SU-DHL-6 (cell line): ENCODE measurements around the gene LY9.
"Not testable (repeated sequence)": the region's sequence is repeated elsewhere in the genome, so short reads cannot be mapped to it uniquely, and the experiment has no call there.

ENCODE experiments used
- H2AFZ ChIP-seq: fragments of 200-600 bp; sonication (generic); 2 replicates; pipeline ENCODE4 v1.6.1; 2014; ENCODE audit warnings: low read depth, mild to moderate bottlenecking, moderate library complexity, mixed read lengths, antibody characterized with exemption, low read length; ENCODE audit not compliant: severe bottlenecking
- H3F3A ChIP-seq: fragments of 200-600 bp; shearing (Covaris generic); 2 replicates; pipeline ENCODE4 v1.6.0; 2016; ENCODE audit warnings: antibody characterized with exemption, mild to moderate bottlenecking; ENCODE audit not compliant: insufficient read depth
- H3K27ac ChIP-seq: fragments of 200-600 bp; sonication (generic); 2 replicates; pipeline ENCODE4 v1.5.1; 2016; ENCODE audit warnings: low read depth, mild to moderate bottlenecking, low read length, moderate library complexity, mixed read lengths
- H3K27me3 ChIP-seq: fragments of 200-600 bp; sonication (generic), shearing (Covaris generic); 2 replicates; pipeline ENCODE4 v1.6.0; 2014; ENCODE audit warnings: mild to moderate bottlenecking, low read length
- H3K36me3 ChIP-seq: fragments of 200-600 bp; sonication (generic); 2 replicates; pipeline ENCODE4 v1.6.1; 2014; ENCODE audit warnings: mild to moderate bottlenecking, low read length, mixed read lengths
- H3K4me2 ChIP-seq: fragments of 300-600, 200-600 bp; shearing (Covaris generic), sonication (generic); 2 replicates; pipeline ENCODE4 v1.6.0; 2014; ENCODE audit warnings: low read length, low read depth, mild to moderate bottlenecking; ENCODE audit not compliant: poor library complexity, severe bottlenecking
- H3K4me3 ChIP-seq: fragments of 200-600 bp; sonication (generic); 2 replicates; pipeline ENCODE4 v1.5.1; 2014; ENCODE audit warnings: antibody characterized with exemption, low read length, mild to moderate bottlenecking, mixed read lengths; ENCODE audit not compliant: insufficient read depth, poor library complexity, severe bottlenecking
- H3K79me2 ChIP-seq: fragments of 200-600 bp; sonication (generic); 2 replicates; pipeline ENCODE4 v1.6.1; 2014; ENCODE audit warnings: mild to moderate bottlenecking, low read length, moderate library complexity; ENCODE audit not compliant: insufficient read depth
- H3K9ac ChIP-seq: fragments of 200-600 bp; sonication (generic); 2 replicates; pipeline ENCODE4 v1.7.0; 2014; ENCODE audit warnings: mild to moderate bottlenecking, low read length
- H3K9me2 ChIP-seq: fragments of 200-600 bp; sonication (generic); replicated peaks from 2 replicates; pipeline ENCODE4 v1.6.1; 2014; ENCODE audit warnings: low read length; ENCODE audit not compliant: insufficient read depth
- H3K9me3 ChIP-seq: fragments of 200-600 bp; sonication (generic); 2 replicates; pipeline ENCODE4 v1.6.1; 2014; ENCODE audit warnings: low read length, mixed read lengths; ENCODE audit not compliant: insufficient read depth
- H4K20me1 ChIP-seq: fragments of 200-600 bp; sonication (generic); 2 replicates; pipeline ENCODE4 v1.6.1; 2014; ENCODE audit warnings: low read depth, mild to moderate bottlenecking, antibody characterized with exemption, low read length, moderate library complexity, mixed read lengths
- EZH2phosphoT487 ChIP-seq: fragments of 200-600 bp; sonication (generic), shearing (Covaris generic); conservative IDR thresholded peaks from 2 replicates; pipeline ENCODE4 v1.6.1; 2018; ENCODE audit warnings: mild to moderate bottlenecking, antibody characterized with exemption, low read length, moderate library complexity, mixed read lengths
- TF ChIP-seq, protein P1 (sequence below): fragments of 200-600 bp; sonication (generic); IDR thresholded peaks from one replicate; pipeline ENCODE4 v1.5.1; 2017; ENCODE audit warnings: antibody characterized with exemption, mild to moderate bottlenecking, low read length, moderate library complexity; ENCODE audit not compliant: insufficient read depth, poor library complexity, severe bottlenecking

The LY9 gene

DNA sequence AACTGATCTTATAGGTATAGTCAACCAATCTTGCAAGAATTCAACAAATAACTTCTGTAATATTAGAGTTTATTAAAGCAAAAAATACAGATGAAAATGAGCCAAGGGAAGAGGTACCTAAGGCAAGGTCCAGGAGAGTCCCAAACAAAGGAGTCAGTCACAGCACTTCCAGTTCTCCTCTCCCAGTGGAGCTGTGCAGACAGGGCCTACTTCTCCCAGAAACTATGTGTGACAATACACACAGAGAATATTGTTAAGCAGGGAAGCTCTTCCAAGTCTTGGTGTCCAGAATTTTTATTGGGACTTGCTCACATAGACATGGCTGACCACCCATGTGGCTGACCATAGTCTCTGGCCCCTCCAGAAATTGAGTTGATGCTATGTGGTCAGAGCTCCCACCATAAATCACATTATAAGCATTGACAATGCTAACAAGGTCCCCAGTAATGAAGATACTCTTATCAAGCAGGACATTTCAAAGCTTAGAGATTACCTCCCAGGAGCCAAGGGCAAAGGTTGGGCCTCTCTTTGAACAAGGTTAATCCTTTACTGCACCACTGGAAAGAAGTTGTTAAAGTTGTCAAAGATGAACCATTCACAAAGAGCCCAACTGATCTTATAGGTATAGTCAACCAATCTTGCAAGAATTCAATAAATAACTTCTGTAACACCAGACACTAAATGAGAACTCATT lies 70.2 kb downstream of the LY9 start:
- Histone ChIP-seq H3K4me3 (no peak overlapping the region), H3K27ac (no peak overlapping the region), H3K9me3 (no peaks in the 10 kb centered on the region), H3K4me2 (no peak overlapping the region), H3K9me2 (no peaks in the 10 kb centered on the region), H3K9ac (no peak overlapping the region), H4K20me1 (no peaks in the 10 kb centered on the region), H3K36me3 (no peaks in the 10 kb centered on the region), H2AFZ (no peak overlapping the region), H3K79me2 (no peaks in the 10 kb centered on the region), H3K27me3 (no peaks in the 10 kb centered on the region), H3F3A (no peaks in the 10 kb centered on the region)
- TF ChIP-seq, protein P1, sequence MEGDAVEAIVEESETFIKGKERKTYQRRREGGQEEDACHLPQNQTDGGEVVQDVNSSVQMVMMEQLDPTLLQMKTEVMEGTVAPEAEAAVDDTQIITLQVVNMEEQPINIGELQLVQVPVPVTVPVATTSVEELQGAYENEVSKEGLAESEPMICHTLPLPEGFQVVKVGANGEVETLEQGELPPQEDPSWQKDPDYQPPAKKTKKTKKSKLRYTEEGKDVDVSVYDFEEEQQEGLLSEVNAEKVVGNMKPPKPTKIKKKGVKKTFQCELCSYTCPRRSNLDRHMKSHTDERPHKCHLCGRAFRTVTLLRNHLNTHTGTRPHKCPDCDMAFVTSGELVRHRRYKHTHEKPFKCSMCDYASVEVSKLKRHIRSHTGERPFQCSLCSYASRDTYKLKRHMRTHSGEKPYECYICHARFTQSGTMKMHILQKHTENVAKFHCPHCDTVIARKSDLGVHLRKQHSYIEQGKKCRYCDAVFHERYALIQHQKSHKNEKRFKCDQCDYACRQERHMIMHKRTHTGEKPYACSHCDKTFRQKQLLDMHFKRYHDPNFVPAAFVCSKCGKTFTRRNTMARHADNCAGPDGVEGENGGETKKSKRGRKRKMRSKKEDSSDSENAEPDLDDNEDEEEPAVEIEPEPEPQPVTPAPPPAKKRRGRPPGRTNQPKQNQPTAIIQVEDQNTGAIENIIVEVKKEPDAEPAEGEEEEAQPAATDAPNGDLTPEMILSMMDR = no peak
- no peak for TF ChIP-seq EZH2phosphoT487

DNA sequence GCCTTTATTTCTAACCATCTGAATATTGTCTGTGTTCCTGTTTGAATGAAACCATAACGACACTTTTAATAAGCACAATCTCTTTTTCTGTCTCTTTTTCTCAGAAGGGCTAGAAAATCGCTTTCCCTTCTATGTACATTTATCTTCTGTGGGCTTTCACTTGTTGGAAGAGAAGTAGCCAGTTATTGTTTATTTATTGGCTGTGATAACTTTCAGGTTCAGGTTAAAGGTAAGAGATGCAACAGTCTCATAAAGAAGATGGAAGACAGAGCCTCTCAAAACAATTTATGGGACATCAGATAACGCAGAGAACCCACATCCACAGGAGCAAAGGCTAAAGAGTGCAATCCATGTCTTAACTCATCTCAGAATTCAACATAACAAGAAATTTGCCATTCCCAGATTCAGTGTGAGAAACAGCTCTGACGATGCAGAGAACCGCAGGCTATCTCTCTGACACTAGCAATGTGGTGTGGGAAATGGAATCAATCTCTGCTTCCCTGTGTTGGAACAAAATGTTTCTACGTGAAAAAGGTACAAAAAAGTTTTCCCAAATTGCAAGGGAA lies 70.8 kb downstream of the LY9 start:
- Histone ChIP-seq H3K27ac (no peak overlapping the region), H4K20me1 (no peaks in the 10 kb centered on the region), H2AFZ (no peak overlapping the region), H3F3A (no peaks in the 10 kb centered on the region), H3K4me3 (no peak overlapping the region), H3K27me3 (no peaks in the 10 kb centered on the region), H3K79me2 (no peaks in the 10 kb centered on the region), H3K4me2 (no peak overlapping the region), H3K36me3 (no peaks in the 10 kb centered on the region), H3K9me2 (no peaks in the 10 kb centered on the region), H3K9me3 (no peaks in the 10 kb centered on the region), H3K9ac (no peak overlapping the region)
- TF ChIP-seq, protein P1 = no peak
- TF ChIP-seq EZH2phosphoT487 = no peak

DNA sequence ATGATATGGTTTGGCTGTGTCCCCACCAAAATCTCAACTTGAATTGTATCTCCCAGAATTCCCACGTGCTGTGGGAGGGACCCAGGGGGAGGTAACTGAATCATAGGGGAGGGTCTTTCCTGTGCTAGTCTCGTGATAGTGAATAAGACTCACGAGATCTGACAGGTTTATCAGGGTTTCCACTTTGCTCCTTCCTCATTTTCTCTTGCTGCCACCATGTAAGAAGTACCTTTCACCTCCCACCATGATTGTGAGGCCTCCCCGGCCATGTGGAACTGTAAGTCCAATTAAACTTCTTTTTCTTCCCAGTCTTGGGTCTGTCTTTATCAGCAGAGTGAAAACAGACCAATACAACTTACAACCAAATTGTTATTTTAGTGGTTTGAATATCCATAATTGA lies 71.7 kb downstream of the LY9 start:
- H3K27ac ChIP-seq, H3K79me2 ChIP-seq, H3F3A ChIP-seq, H2AFZ ChIP-seq, H4K20me1 ChIP-seq, H3K9me2 ChIP-seq, H3K9ac ChIP-seq, H3K27me3 ChIP-seq, H3K4me2 ChIP-seq, H3K36me3 ChIP-seq, H3K4me3 ChIP-seq, H3K9me3 ChIP-seq: not testable (repeated sequence)

DNA sequence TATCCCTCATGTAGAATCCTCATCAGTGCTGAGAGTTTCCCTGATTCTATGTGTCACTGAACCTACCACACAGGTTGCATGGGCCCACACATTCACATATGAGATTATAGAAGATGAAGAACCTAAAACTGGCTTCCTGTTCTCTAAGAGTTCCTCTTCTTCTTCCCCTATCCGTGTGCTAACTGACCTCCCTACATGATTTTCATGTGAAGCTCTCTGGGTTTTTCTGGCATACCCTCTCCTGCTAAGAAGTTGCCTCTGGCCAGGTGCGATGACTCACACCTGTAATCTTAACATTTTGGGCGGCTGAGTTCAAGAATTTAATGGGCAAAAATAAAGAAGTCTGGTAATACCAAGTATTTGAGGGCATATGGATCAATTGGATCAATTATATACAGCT lies 72.2 kb downstream of the LY9 start:
- H3K27me3 ChIP-seq = no peaks in the 10 kb centered on the region
- H3K4me3 ChIP-seq = no peak overlapping the region
- no peak overlapping the region for H3K27ac ChIP-seq
- no peaks in the 10 kb centered on the region for H3K36me3 ChIP-seq
- H3K9me2 ChIP-seq = no peaks in the 10 kb centered on the region
- H3K9me3 ChIP-seq = no peaks in the 10 kb centered on the region
- H4K20me1 ChIP-seq = no peaks in the 10 kb centered on the region
- H3K4me2 ChIP-seq = no peak overlapping the region
- no peaks in the 10 kb centered on the region for H3F3A ChIP-seq
- no peak overlapping the region for H3K9ac ChIP-seq
- no peak overlapping the region for H2AFZ ChIP-seq
- no peaks in the 10 kb centered on the region for H3K79me2 ChIP-seq
- TF ChIP-seq EZH2phosphoT487 = no peak
- TF ChIP-seq, protein P1 = no peak
